NB4 (cell line): Measurements from ENCODE around the gene EIF2B4.
"Not testable (repeated sequence)": the region's sequence is repeated elsewhere in the genome, so short reads cannot be mapped to it uniquely, and the experiment has no call there.

ENCODE experiments used
- DNase-seq: peaks from one replicate; pipeline ENCODE4 v3.0.0; 2010; ENCODE audit warnings: low read depth
- H3K4me3 ChIP-seq: one replicate; pipeline ENCODE4 v1.5.1; 2011; ENCODE audit warnings: mild to moderate bottlenecking, low read depth, low read length, moderate library complexity
- MYC ChIP-seq: IDR thresholded peaks from 2 replicates; pipeline ENCODE4 v1.6.1; 2011; ENCODE audit warnings: low read depth, low read length
- POLR2A ChIP-seq: IDR thresholded peaks from 2 replicates; pipeline ENCODE4 v1.6.1; 2011; ENCODE audit warnings: mild to moderate bottlenecking; ENCODE audit not compliant: insufficient read length; ENCODE audit errors: extremely low read depth
- TF ChIP-seq, protein P1 (sequence below): IDR thresholded peaks from 2 replicates; pipeline ENCODE4 v1.6.1; 2011; ENCODE audit warnings: low read depth, low read length
- TF ChIP-seq, protein P2 (sequence below): IDR thresholded peaks from one replicate; pipeline ENCODE4 v1.5.1; 2012; ENCODE audit warnings: low read depth, low read length

Gene EIF2B4

DNA sequence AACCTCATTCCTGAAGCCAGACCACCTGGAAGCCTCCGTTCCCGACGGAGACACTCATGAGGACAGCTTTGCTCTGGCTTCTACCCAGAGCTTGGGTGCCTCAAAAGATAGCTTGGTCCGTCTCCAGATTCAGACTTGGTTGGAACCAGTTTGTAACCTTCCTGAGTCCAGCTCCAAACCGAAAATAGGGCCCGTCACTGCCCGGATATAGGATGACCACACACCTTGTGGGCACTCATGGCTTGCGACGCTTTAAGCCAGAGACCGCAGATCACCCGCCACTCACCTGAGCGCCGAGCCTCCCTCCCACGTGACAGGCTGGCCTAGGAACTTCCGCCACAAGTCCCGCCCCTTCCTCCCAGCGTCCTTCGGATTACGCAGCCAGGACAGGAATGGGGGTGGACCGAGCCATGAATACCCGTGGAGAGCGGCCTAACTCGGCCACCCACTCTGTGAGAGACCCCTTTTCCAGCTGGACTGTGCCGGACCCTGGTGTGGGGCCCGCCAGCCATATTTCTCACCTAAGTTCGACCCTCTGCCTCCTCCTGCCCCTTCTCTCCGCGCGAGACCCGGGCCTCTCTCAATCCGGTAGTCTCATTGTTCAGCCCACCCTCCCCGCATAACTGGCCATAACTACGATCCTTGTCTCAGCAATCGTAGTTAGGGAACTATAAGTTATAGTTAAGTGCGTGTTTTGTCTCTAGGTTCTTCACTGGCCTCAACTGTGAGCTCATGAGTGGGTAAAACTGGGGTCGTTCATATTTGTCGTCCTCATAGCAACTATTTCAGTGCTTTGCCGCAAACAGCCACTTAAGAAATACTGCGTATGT, 47.2 kb downstream of the EIF2B4 start, which contains the start of gene MPV17:
MPV17 (minus strand) TSS at position 332 of the 830 bp plus-strand sequence. CDS start 580 bp downstream, outside the sequence.
- peak within 1 kb of the TSS; percentile 97 for H3K4me3 ChIP-seq
- DNase-seq = peak; percentile 94
- TF ChIP-seq POLR2A (peak; percentile 79), MYC (peak; percentile 91)
- TF ChIP-seq, protein P1, sequence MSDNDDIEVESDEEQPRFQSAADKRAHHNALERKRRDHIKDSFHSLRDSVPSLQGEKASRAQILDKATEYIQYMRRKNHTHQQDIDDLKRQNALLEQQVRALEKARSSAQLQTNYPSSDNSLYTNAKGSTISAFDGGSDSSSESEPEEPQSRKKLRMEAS = peak; percentile 96
- TF ChIP-seq, protein P2, sequence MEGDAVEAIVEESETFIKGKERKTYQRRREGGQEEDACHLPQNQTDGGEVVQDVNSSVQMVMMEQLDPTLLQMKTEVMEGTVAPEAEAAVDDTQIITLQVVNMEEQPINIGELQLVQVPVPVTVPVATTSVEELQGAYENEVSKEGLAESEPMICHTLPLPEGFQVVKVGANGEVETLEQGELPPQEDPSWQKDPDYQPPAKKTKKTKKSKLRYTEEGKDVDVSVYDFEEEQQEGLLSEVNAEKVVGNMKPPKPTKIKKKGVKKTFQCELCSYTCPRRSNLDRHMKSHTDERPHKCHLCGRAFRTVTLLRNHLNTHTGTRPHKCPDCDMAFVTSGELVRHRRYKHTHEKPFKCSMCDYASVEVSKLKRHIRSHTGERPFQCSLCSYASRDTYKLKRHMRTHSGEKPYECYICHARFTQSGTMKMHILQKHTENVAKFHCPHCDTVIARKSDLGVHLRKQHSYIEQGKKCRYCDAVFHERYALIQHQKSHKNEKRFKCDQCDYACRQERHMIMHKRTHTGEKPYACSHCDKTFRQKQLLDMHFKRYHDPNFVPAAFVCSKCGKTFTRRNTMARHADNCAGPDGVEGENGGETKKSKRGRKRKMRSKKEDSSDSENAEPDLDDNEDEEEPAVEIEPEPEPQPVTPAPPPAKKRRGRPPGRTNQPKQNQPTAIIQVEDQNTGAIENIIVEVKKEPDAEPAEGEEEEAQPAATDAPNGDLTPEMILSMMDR = no peak

DNA sequence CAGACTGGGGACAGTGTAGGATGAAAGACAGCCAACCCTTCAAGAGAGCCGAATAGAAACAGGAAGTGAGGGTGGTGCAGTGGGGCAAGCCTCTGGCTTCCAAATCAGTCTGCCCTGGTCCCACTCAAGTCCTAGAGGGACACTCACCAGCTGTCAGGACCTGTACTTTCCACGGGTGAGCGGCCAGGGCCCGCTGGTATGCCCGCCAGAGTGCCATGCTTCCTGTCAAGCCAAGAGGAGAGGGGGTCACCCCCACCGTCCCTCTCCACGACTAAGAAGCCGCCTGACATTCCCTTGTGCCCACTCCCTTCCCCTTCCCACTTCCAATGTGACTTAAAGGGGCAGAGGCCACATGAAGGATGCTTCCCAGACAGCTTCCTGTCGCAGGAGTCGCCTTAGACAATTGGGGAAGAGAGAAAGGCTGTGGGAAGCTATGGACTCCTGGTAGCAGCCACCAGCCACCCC, 47.8 kb downstream of the EIF2B4 start:
- TF ChIP-seq POLR2A (no peak), MYC (no peak)
- TF ChIP-seq, protein P1 = no peak
- TF ChIP-seq, protein P2 = no peak
- peak; percentile 62 for DNase-seq
- H3K4me3 ChIP-seq = peak overlapping the region; percentile 97

DNA sequence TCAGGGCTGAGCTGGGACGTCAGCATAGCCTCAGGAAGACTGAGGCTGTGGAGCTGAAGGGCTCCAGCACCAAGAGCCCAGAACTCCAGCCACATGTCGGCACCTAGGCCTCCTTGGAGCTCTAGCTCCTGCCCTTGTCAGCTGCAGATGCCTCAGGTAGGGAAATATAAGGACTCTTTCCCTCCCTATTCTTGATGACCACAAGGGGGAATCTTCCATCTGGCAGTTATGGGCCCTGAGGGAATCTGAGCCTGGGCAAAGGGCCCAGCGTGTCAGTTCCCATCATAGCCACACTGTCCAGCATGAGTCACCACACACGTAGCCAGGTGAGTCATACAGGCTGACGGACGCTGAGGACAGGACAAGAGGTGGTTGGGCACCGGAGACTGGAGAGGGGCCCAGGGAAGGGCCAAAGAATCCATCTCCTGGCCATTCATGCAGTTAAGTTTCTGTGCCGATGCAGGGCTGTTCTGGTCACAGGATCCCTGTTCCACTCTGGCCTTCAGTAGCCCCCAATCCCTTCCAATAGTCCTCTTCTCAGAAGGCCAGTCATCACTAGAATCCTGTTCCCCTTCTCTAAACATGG, 49.1 kb downstream of the EIF2B4 start:
- H3K4me3 ChIP-seq = no peak overlapping the region
- TF ChIP-seq, protein P1 = no peak
- TF ChIP-seq POLR2A (no peak), MYC (no peak)
- TF ChIP-seq, protein P2 = no peak
- DNase-seq = peak; percentile 69

DNA sequence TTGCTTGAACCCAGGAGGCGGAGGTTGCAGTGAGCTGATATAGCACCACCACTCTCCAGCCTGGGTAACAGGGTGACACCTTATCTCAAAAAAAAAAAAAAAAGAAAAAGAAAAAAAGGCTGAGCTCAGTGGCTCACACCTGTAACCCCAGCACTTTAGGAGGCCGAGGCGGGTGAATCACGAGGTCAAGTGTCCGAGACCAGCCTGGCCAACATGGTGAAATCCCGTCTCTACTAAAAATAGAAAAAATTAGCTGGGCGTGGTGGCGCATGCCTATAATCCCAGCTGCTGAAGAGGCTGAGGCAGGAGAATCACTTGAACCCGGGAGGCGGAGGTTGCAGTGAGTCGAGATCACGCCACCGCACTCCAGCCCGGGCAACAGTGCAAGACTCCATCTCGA, 50.3 kb downstream of the EIF2B4 start:
- not testable (repeated sequence) for DNase-seq, H3K4me3 ChIP-seq

DNA sequence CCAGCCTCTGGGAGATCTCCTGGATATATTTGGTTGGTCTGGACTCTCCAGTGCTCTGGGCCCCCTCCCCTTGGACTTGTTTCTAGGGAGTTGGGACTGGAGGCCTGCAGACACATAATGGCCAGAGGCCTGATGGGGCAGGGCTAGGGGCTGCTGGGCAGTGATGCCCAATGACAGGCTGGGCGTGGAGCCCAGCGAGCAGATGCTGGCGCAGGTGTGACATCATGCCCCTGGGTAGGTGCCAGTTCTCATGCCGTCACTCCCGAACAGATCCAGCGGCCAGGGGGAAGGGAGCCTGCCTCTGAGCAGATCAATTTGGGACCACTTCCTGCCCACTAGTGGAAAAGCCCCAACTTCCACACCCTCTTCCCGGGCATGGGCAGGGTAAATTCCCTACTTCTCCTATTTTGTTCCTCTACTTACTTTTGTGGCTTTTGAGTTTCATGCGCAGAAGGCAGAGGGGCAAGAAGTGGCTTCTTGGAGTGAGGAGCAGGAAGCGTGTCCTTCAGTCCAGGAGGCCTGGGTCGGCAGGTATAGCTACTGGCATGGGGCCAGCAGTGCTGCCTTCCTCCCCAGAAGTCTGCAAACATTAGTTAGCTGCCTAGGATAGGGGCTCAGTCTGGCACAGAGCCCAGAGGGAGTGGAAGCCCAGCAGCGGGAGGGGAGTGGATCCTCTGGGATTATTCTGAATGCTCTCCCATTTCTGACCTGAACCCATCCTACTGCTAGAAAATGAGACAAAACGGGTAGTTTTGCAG, 53.3 kb downstream of the EIF2B4 start:
- DNase-seq = no peak
- no peak overlapping the region for H3K4me3 ChIP-seq
- TF ChIP-seq POLR2A (no peak), MYC (no peak)
- TF ChIP-seq, protein P1 = no peak
- TF ChIP-seq, protein P2 = no peak
